GM12891 (cell line): ENCODE results near the gene EMX2.
"Not testable (repeated sequence)": the region's sequence is repeated elsewhere in the genome, so short reads cannot be mapped to it uniquely, and the experiment has no call there.

Experiments
- DNase-seq: peaks from one replicate; pipeline ENCODE4 v3.0.0; 2011; ENCODE audit warnings: low spot score; ENCODE audit not compliant: insufficient read length
- FAIRE-seq: peaks from 2 replicates; lab custom pipeline; 2011; peaks lifted over from hg19 to GRCh38; lab: Jason Lieb, UNC
- PAX5 ChIP-seq: IDR thresholded peaks from 2 replicates; pipeline ENCODE4 v1.6.1; 2011; ENCODE audit warnings: low read length, moderate library complexity, mild to moderate bottlenecking; ENCODE audit not compliant: insufficient read depth, severe bottlenecking
- POLR2A ChIP-seq: IDR thresholded peaks from 2 replicates; pipeline ENCODE4 v1.6.1; 2011; ENCODE audit warnings: low read depth, low read length, control low read depth
- POLR2AphosphoS5 ChIP-seq: IDR thresholded peaks from 2 replicates; pipeline ENCODE4 v1.6.1; 2011; ENCODE audit warnings: low read depth, low read length, control low read depth
- POU2F2 ChIP-seq: IDR thresholded peaks from 2 replicates; pipeline ENCODE4 v1.6.1; 2011; ENCODE audit warnings: low read depth, mild to moderate bottlenecking, control low read depth, low read length, moderate library complexity
- SPI1 ChIP-seq: IDR thresholded peaks from 2 replicates; pipeline ENCODE4 v1.6.1; 2011; ENCODE audit warnings: low read depth, low read length, control low read depth
- TAF1 ChIP-seq: IDR thresholded peaks from 2 replicates; pipeline ENCODE4 v1.6.1; 2011; ENCODE audit warnings: low read depth, low read length, control low read depth

The EMX2 gene

DNA sequence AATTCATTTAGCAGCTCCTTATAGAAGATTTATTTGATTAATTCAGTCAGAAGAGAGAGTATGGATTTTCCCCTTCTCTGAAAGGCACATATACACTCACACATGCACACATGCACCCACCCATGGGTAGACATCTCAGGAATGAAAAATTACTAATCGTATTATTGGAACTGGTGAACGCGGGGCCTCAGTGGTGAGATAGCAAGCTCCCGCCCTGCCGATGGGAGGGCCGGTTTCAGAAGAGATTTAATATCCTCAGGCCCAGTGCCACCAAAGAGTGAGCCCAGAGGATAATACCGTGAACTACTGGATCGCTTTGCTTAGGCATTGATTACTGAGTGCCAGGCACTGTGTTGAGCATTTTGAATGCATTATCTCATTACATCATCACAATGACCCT, 38.0 kb upstream of the EMX2 start:
- TF ChIP-seq PAX5 (no peak), TAF1 (no peak), SPI1 (no peak), POLR2AphosphoS5 (no peak), POLR2A (no peak), POU2F2 (no peak)
- DNase-seq (no peak), FAIRE-seq (no peak)

DNA sequence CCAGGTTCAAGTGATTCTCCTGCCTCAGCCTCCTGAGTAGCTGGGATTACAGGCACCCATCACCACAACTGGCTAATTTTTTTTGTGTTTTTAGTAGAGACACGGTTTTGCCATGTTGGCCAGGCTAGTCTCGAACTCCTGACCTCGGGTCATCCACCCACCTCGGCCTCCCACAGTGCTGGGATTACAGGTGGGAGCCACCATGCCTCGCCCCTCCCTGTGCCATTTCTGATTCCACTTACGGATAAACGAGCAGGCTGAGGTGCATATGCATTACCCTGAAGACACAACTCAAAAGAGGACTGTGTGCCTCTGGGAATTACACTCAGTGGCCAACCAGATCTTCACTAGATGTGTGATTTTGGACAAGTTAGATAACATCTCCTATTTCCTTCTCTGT, 35.5 kb upstream of the EMX2 start:
- FAIRE-seq, DNase-seq: not testable (repeated sequence)

DNA sequence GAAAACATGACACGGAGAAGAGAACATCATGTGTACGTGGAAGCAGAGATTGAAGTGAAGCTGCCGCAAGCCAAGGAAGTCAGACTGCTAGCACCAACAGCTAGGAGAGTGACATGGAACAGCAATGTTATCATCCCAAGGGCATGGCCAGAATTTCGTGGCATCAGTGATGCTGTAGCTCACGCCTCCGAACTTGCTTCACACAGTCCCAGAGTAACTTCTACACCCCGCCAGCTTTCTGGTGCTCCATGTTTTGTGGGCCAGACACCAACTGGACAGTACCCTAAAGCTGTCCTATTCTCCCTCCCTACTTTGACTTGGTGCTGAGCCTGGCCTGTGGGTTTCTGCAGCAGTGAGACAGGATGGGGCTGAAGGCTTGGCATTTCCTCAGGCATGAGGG, 33.0 kb upstream of the EMX2 start:
- TF ChIP-seq POU2F2 (no peak), POLR2AphosphoS5 (no peak), SPI1 (no peak), POLR2A (no peak), PAX5 (no peak), TAF1 (no peak)
- no peak for FAIRE-seq
- DNase-seq, result no peak

DNA sequence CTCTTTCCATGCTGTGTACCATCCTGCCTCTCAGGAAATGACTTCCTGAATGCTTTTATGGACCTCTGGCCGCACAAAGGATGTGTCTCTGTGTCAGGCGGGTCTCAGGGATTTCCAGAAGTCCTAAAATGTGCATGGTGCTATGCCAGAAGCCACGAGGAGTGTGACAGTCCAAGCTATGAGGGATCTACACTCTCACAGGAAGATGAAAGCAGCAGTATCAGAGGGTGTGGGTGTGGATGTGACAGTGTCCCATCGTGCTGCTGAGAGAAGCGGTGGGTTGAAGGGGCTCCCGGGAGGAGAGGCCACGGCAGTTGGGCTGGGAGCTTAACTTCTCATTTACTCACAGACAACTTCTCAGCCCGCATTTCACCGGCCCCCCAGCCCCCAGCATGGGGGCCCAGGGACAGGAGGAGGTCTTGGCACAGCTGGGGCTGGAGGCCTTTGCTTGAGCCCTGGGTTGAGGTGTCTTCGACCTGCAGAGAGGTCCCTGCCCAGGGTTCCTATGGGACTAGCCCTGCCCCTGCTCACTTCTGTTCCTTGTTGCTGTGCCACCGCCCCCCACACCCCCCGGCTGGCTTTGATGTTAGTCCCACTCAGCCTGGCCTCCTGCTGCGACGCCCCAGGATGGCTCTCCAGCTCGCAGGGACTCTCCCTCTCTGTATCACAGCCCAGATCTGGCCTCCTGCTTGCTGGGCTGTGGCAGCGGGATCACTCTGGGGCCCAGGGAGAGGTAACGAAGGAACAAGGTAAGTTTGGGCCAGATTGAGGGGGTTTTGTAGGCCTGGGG, 30.8 kb upstream of the EMX2 start:
- no peak for FAIRE-seq
- TF ChIP-seq PAX5 (no peak), POU2F2 (no peak), TAF1 (no peak), POLR2A (no peak), POLR2AphosphoS5 (no peak)
- DNase-seq, result no peak

DNA sequence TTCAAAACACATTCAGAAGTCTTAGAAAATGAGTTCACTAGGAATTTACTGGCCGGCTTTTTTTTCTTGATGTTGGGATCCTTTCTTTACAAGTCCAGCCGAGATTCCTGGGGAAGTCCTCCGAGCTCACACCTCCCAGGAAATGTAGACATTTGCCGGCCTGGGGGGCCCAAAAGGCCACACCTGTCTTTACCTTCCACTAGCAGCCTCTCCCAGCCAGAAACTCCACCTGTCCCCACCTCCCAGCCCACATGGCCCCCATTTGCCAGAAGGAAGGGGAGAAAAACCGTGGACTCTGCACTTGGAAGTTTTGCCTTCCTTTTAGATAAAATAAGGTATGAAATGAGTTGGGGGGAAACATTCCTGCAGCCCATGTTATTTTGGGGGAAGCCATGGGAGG, 27.6 kb upstream of the EMX2 start:
- no peak for FAIRE-seq
- TF ChIP-seq PAX5, result no peak
- no peak for TF ChIP-seq POU2F2
- TF ChIP-seq POLR2A, result no peak
- TF ChIP-seq SPI1, result no peak
- TF ChIP-seq TAF1, result no peak
- no peak for TF ChIP-seq POLR2AphosphoS5

DNA sequence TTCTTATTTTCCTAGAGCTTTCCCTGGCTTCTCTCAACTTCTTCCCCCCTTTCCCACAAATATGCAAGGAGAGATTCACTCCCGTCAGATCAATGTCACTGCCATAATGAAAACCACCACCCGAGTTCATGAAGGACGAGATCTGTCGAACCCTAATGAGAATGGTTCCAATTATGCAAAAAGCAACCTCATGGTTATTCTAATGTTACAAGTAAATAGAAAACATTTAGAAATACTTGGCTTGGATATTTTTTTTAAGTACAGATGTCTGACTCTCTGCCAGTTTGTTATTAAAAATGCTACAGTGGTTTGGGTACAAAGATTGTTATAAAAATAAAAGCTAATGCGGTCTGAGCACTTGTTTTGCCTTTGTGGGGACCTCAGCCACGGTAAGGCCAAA, 25.9 kb upstream of the EMX2 start:
- no peak for DNase-seq
- no peak for TF ChIP-seq POLR2A
- no peak for TF ChIP-seq PAX5
- no peak for TF ChIP-seq SPI1
- no peak for FAIRE-seq

More for the DNA sequence above, 27.6 kb upstream of the EMX2 start:
- DNase-seq, result no peak

DNA sequence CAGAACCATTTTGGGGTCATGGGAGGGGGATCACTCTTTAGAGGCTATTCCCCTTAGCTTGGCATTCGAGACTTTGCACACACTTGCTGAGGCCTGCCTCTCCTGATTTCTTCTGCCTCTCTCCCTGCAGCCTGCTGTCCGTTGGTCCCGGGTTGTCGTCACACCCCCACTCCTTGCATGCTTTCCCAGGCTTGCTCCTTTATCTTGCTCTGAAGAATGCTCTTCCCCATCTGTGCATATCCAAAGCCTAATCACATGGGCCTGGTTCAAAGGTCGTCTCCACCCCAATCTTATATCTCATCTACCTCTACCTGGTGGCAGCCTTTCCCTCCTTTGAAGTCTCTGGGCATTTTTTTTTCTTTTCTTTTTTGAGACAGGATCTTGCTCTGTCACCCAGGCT, 24.3 kb upstream of the EMX2 start:
- TF ChIP-seq POLR2AphosphoS5 (no peak), SPI1 (no peak), PAX5 (no peak), TAF1 (no peak), POLR2A (no peak), POU2F2 (no peak)
- no peak for FAIRE-seq
- no peak for DNase-seq

DNA sequence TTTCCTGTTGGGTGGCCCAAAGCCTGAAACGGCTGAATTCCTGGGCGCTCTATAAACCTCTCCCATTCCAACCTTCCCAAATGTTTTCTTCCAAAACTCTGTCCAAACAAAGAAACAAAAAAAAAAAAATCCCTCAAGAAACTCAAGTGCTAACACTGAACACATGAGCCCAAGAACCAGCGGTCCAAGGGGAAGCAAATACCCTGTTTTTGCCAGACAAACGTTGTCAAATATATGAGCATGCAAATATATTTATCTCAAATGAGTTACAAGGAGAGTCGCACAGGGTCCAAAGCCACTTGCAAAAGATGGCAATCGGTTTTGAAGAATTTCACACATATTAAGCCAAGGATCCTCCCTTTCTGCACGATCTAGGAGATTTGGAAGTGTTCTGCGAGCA, 23.3 kb upstream of the EMX2 start:
- FAIRE-seq, result no peak
- DNase-seq, result no peak
- TF ChIP-seq SPI1 (no peak), PAX5 (no peak), POLR2AphosphoS5 (no peak), TAF1 (no peak), POLR2A (no peak), POU2F2 (no peak)

DNA sequence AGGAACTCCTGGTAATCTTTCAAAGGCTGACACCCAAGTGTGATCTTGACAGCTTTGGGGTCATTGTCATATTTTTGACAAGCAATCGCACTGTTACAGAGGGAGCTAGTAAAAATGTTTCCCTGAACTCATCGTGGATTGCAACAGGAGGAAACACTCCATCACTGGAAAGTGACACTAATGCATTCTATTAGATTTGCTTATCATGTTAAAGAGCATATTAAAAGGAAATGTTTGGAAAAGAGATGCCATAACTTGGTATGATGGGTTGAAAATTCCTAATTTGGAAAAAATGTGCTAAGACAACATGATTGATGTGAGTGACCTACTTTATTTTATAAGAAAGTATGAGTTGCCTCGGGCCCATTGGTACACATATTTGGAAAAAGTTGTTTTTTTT, 22.7 kb upstream of the EMX2 start:
- DNase-seq (no peak), FAIRE-seq (no peak)
- no peak for TF ChIP-seq SPI1
- no peak for TF ChIP-seq POLR2A
- TF ChIP-seq TAF1, result no peak
- TF ChIP-seq POLR2AphosphoS5, result no peak
- no peak for TF ChIP-seq PAX5
- no peak for TF ChIP-seq POU2F2

DNA sequence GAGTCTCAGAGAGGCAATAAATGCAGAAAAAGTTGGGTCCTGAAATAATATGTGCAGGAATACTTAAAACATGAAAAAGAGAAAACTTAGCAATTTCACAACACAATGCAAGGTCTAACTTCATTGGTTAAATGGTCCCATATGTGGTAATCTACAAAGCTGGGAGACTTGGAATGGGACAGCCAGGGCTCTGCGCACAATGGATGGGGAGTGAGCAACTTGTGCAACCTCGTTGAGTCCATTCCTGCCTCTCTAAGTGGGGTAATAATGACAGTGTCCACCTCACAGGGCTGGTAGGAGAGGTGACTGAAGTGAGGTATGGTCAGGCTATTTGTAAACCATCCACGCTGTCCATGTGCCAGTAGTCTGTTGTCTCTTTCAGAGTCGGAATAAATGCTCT, 11.8 kb upstream of the EMX2 start:
- FAIRE-seq, result no peak
- no peak for DNase-seq
- no peak for TF ChIP-seq TAF1
- TF ChIP-seq POU2F2, result no peak
- no peak for TF ChIP-seq SPI1
- TF ChIP-seq POLR2AphosphoS5, result no peak
- TF ChIP-seq POLR2A, result no peak
- TF ChIP-seq PAX5, result no peak
